ENCODE results near the gene TBC1D25.

The TBC1D25 gene

GRCh38 chrX:48539345-48540027 is at the start of gene TBC1D25:
Gene TBC1D25, plus strand, starts transcription at chrX:48539714. Its CDS starts 84 bp downstream, at chrX:48539798.
- DNase-seq = peak; percentile 23 to 95 (median 87)

DNA sequence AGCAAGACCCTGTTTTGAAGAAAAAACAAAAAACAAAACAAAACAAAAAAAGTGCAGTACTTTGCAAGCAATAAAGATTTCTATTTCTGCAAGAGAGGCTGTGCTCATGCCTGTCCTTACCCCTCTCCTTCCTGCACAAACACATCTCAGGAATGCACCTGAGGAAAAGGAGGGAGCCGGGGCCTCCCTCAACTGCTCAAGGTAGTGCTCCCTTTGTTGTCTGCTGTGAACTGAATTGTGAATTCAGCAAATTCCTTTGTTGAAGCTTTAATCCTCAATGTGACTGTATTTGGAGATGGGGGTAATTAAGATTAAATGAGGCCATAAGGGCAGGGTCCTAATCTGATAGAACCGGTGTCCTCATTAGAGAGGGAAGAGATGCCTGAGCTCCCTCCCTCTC is 49.6 kb upstream of the TBC1D25 start:
- no peak for DNase-seq

DNA sequence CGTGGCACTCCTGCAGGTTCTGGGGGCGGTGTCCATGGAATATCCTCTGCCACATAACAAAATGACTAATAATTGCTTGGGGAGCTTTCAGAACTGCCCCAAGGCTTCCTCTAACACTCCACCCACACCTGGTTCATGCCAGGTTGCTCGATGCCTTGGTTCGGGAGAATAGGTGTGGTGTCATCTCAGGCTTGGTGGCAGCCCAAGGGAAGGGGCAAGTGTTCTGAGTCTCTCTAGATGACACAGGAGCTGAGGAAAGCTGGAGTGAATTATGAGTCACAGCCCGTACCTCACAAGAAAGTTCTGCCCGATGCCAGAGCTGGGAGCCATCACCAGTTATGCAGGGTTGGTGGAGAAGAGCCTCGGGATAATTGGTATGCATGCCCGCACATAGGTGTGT is 48.9 kb upstream of the TBC1D25 start:
- no peak for DNase-seq

DNA sequence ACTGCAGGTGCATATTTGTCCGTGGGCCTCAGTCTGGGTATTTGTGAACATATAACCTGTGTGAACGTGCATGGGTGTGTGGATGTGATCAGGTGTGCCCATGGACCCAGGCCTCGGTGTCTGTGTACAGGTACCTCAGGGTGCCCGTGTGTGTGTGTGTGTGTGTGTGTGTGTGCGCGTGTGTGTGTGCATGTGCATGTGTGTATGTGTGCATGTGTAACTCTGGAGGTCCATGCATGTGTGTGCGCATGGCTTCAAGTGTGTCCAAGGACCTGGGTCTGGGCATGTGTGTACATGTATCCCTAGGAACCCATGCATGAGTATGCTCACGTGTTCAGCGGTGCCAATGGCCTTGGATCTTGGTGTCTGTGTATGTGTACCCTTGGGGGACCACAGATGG is 47.7 kb upstream of the TBC1D25 start:
- no peak for DNase-seq

DNA sequence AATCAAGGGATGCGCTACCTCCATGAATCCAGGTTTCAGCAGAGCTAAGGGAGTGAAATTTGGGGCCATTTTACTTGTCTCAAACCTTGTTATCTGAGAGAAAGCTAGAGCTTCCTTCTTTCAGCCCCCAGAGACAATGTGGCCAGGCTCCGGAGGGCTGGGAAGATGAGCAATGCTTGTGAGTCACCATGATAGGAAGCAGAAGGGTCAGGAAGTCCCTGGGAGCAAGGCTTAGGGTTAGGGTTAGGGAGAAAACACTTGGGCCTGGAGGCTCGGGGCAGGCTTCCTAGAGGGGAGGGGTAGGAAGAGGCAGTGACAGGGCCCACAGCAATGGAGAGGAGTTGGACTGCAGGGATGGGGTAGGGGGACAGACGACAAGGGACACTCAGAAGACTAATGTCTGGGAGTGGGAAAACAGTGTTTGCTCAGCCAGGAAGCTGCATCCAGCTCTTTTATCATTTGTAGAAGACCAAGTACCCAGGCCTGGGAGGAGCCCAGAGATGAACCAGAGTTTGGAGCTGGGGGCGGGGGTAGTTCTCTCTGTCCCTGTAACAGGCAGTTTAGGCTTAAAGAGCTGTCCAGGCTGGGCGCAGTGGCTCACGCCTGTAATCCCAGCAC is 47.1 kb upstream of the TBC1D25 start:
- DNase-seq = no peak

- peak in 25 of 56 donors; percentile 0 to 68 (median 14) for DNase-seq
These were observed 45.6 kb upstream of the TBC1D25 start for GRCh38 chrX:48493890-48494364.

GRCh38 chrX:48496660-48497059 is 42.9 kb upstream of the TBC1D25 start:
- DNase-seq = no peak

DNA sequence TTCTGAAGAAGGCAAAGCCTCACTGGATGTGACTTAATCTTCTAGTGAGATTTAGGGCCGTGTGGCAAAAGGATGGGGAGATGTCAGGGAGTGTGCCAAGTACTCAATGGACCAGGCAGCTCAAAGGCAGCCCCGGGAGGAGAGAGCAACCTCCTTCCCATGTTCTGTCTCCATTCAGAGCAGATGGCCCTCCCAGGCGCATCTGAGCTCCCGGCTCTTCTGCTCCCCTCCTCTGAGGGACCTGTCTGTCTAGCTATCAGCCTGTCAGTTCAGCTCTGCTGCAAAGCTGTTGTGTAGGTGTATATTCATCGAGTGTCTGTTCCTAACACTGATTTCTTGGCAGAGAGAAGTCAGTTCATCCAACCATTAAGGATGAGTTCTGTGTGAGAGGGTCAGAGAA is 41.6 kb upstream of the TBC1D25 start:
- peak in 3 of 56 donors; percentile 1 to 33 (median 9) for DNase-seq

DNA sequence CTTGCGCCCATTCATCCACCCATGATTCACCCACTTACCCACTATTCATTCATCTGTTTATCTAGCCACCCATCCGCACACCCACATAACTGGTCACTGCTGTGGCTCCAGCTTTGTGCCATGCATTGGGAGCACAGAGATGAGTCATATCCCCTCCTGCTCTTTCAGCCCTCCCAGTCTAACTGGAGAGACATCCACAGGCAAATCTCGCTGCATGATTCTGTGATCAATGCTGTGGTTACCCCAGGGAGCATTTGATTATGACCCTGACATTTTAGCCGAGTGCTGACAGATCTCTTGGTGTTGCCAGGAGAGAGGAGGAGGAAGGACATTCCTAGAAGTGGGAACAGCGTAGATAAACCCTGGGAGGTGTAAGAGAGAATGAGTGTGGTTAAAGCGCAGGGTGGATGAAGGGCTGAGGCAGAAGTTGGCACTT is 41.1 kb upstream of the TBC1D25 start:
- DNase-seq = peak in 2 of 56 donors; percentile 1 to 17

- DNase-seq = no peak
These were observed 35.3 kb upstream of the TBC1D25 start for GRCh38 chrX:48504261-48504660.

- no peak for DNase-seq
These were observed 34.0 kb upstream of the TBC1D25 start for GRCh38 chrX:48505481-48505880.

DNA sequence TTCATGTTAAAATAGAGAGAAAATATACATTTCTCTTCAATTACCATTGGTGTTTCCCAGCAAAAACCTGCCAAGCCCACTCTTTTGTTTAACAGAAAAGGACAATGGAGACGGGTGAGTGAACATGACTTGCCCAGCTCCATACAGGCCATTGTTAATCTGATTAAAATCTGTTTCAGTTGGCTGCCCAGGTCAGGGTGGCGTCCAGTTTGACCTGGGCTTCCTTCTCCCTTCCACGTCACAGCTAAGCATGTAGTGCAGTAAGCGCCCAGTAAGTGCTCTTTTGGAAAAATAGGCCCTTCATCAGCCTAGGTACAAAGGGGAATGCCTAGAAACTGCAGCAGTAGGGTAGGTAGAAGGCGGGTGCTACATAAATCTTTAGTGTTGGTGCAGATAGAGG is 32.3 kb upstream of the TBC1D25 start:
- DNase-seq = no peak

- peak in 53 of 56 donors; percentile 1 to 79 (median 50) for DNase-seq
These were observed 30.9 kb upstream of the TBC1D25 start, which contains the start of gene PORCN for GRCh38 chrX:48508400-48509244. Gene PORCN, plus strand, starts transcription at chrX:48508992. Its CDS starts 829 bp downstream, at chrX:48509821.

DNA sequence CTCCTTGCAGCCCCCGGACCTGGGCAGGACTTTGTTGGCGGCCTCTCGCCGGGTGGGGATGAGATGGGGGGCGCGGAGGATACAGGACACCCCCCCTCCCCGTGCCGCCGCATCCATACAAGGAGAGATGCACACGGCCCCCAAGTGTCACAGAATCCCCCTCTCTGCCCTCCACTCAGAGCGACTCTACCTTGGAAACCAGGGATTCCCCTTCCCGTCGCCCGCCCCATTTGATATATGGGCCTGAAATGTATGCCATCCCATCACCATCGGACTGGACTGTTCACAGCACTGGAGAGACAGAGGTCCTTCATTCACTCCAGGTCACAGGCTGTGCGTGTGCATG is 30.3 kb upstream of the TBC1D25 start:
- DNase-seq = no peak

DNA sequence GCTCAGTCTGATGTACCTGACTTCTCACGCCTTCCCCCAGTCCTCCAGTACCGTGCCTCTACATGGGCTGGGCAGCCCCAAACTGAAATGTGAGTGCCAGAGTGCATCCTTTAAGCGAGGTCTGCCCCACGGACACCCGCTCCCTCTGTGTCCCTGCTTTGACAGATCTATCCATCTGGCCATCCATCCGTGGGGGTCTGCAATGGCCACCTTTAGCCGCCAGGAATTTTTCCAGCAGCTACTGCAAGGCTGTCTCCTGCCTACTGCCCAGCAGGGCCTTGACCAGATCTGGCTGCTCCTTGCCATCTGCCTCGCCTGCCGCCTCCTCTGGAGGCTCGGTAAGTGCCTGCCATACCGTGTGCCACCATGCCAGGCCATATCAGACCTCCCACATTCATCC is 29.9 kb upstream of the TBC1D25 start:
- DNase-seq = no peak

- DNase-seq = no peak
These were observed 28.0 kb upstream of the TBC1D25 start for GRCh38 chrX:48511560-48511959.

- DNase-seq = no peak
These were observed 27.1 kb upstream of the TBC1D25 start for GRCh38 chrX:48512371-48512935.

DNA sequence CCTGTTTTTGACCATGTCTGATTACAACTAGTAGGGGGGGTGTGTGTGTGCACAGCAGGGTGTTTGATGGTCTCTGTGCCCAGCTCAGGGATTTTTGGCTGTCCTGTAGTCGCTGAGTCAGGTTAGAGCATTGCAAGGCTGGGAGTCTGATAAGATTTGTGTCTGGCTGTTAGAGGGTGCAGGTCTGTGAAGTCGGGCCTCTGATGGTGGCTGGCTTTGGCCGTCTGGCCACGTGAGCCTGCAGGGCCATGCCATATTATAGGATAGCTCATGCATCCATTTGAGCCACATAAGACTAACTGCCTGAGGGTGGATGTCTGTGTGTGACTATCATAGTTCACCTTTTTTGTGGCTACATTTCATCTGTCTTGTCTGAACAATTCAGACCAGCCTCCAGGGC is 25.8 kb upstream of the TBC1D25 start:
- no peak for DNase-seq

DNA sequence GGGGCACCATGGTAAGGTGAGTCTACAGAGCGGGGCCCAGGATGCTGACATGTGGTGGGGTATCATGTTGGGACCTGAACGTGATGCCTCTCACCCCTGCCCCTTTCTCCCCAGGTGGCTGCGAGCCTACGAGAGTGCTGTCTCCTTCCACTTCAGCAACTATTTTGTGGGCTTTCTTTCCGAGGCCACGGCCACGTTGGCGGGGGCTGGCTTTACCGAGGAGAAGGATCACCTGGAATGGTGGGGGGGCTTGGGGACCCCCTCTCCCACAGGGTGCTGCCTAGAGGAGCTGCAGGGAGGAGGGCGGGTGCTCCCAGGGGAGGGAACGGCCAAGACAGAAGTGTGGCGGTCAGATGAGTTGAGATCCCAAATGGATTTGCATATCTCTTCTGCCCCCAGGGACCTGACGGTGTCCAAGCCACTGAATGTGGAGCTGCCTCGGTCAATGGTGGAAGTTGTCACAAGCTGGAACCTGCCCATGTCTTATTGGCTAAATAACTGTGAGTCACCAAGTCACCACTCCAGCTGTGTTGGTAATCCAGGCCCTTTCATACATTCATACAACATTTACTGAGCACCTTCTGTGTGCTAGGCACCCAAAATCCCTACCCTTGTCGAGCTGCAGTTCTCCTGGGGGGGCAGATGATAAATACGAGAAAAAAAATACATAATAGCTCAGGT is 25.2 kb upstream of the TBC1D25 start:
- DNase-seq = no peak

- DNase-seq = no peak
These were observed 24.6 kb upstream of the TBC1D25 start for GRCh38 chrX:48514868-48515460.

- no peak for DNase-seq
These were observed 23.7 kb upstream of the TBC1D25 start for GRCh38 chrX:48515842-48516241.
